DOHH2 (cell line): ENCODE results near the gene CPEB1.

Experiments
- H3F3A ChIP-seq: fragments of 200-600 bp; sonication (generic), shearing (Covaris generic); 2 replicates; pipeline ENCODE4 v1.6.0; 2016; ENCODE audit warnings: antibody characterized with exemption, mild to moderate bottlenecking; ENCODE audit not compliant: control insufficient read depth, insufficient read depth
- H3K27ac ChIP-seq: fragments of 200-600 bp; sonication (generic); 2 replicates; pipeline ENCODE4 v1.5.1; 2014; ENCODE audit warnings: low read depth, mild to moderate bottlenecking, low read length, moderate library complexity
- H3K27me3 ChIP-seq: fragments of 200-600 bp; sonication (generic); 2 replicates; pipeline ENCODE4 v1.6.1; 2014; ENCODE audit warnings: mild to moderate bottlenecking, low read length, mixed read lengths; ENCODE audit not compliant: control insufficient read depth
- H3K36me3 ChIP-seq: fragments of 200-600 bp; sonication (generic); 2 replicates; pipeline ENCODE4 v1.6.1; 2014; ENCODE audit warnings: mild to moderate bottlenecking, low read length, moderate library complexity, mixed read lengths; ENCODE audit not compliant: control insufficient read depth
- H3K4me1 ChIP-seq: fragments of 200-600 bp; sonication (generic); 2 replicates; pipeline ENCODE4 v1.6.1; 2014; ENCODE audit warnings: mild to moderate bottlenecking, low read length, mixed read lengths; ENCODE audit not compliant: control insufficient read depth
- H3K4me2 ChIP-seq: fragments of 200-600 bp; sonication (generic); 2 replicates; pipeline ENCODE4 v1.6.0; 2014; ENCODE audit warnings: mild to moderate bottlenecking, low read length, moderate library complexity
- H3K4me3 ChIP-seq: fragments of 200-600 bp; sonication (generic); 2 replicates; pipeline ENCODE4 v1.5.1; 2014; ENCODE audit warnings: mild to moderate bottlenecking, low read length, mixed read lengths
- H3K79me2 ChIP-seq: fragments of 200-600 bp; sonication (generic); 2 replicates; pipeline ENCODE4 v1.6.1; 2014; ENCODE audit warnings: mild to moderate bottlenecking, low read length, mixed read lengths; ENCODE audit not compliant: control insufficient read depth
- H3K9me2 ChIP-seq: fragments of 200-600 bp; sonication (generic); replicated peaks from 2 replicates; pipeline ENCODE4 v1.6.1; 2014; ENCODE audit warnings: mild to moderate bottlenecking, low read length, mixed read lengths; ENCODE audit not compliant: control insufficient read depth
- H3K9me3 ChIP-seq: fragments of 200-600 bp; sonication (generic); 2 replicates; pipeline ENCODE4 v1.6.1; 2014; ENCODE audit warnings: antibody characterized with exemption, low read length, mixed read lengths; ENCODE audit not compliant: control insufficient read depth, insufficient read depth
- H4K20me1 ChIP-seq: fragments of 200-600 bp; sonication (generic); 2 replicates; pipeline ENCODE4 v1.6.0; 2014; ENCODE audit warnings: low read depth, mild to moderate bottlenecking, antibody characterized with exemption, low read length, moderate library complexity; ENCODE audit not compliant: control insufficient read depth, insufficient read depth
- CTCF ChIP-seq: fragments of 200-600 bp; sonication (generic); IDR thresholded peaks from one replicate; pipeline ENCODE4 v1.5.1; 2014; ENCODE audit warnings: antibody characterized with exemption, mild to moderate bottlenecking, low read depth, low read length; ENCODE audit not compliant: poor library complexity, severe bottlenecking
- EZH2phosphoT487 ChIP-seq: fragments of 200-600 bp; sonication (generic); IDR thresholded peaks from 2 replicates; pipeline ENCODE4 v1.6.1; 2017; ENCODE audit warnings: borderline replicate concordance, mild to moderate bottlenecking, antibody characterized with exemption, low read length, moderate library complexity, mixed read lengths

Gene CPEB1

DNA sequence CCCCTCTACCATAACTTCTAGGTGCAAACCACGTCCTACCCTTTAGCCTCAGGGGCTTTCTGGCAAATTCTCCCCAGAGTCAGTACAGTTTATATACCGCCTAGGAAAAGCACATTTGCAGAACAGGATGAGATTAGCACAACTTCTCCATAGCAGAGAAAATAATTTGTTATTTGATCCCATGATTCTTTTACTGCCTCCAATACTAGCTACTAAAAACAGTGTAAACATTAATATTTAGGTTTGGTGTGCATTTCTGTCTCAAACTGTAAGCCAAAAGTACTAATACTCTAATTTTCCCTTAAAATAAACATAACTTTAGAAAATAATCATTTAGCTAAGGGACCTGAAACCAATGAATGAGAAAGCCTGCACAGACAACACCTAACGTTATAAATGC lies 4.5 kb downstream of the CPEB1 start:
- peaks cover 26% of the 10 kb centered on the region for H3K27me3 ChIP-seq
- TF ChIP-seq CTCF (no peak), EZH2phosphoT487 (no peak)

GRCh38 chr15:82641129-82641798 lies 5.9 kb downstream of the CPEB1 start:
- Histone ChIP-seq H3K27ac (no peak overlapping the region), H3K36me3 (no peaks in the 10 kb centered on the region), H3K79me2 (no peaks in the 10 kb centered on the region), H3F3A (no peaks in the 10 kb centered on the region), H3K4me2 (no peak overlapping the region), H4K20me1 (no peaks in the 10 kb centered on the region), H3K4me1 (no peaks in the 10 kb centered on the region), H3K4me3 (no peak overlapping the region), H3K9me2 (no peaks in the 10 kb centered on the region), H3K27me3 (peaks cover 26% of the 10 kb centered on the region), H3K9me3 (no peaks in the 10 kb centered on the region)
- no peak for TF ChIP-seq EZH2phosphoT487
- no peak for TF ChIP-seq CTCF

More for the DNA sequence above, 4.5 kb downstream of the CPEB1 start:
- H3K79me2 ChIP-seq = no peaks in the 10 kb centered on the region
- H3K9me2 ChIP-seq = no peaks in the 10 kb centered on the region
- no peaks in the 10 kb centered on the region for H3K4me1 ChIP-seq
- H3K9me3 ChIP-seq = no peaks in the 10 kb centered on the region
- no peaks in the 10 kb centered on the region for H3F3A ChIP-seq
- no peak overlapping the region for H3K4me3 ChIP-seq
- H3K4me2 ChIP-seq = no peak overlapping the region
- H3K36me3 ChIP-seq = no peaks in the 10 kb centered on the region
- no peak overlapping the region for H3K27ac ChIP-seq
- H4K20me1 ChIP-seq = no peaks in the 10 kb centered on the region

- H3F3A ChIP-seq = no peaks in the 10 kb centered on the region
- H3K9me2 ChIP-seq = no peaks in the 10 kb centered on the region
- no peak overlapping the region for H3K27ac ChIP-seq
- H3K79me2 ChIP-seq = no peaks in the 10 kb centered on the region
- no peaks in the 10 kb centered on the region for H3K9me3 ChIP-seq
- peaks cover 28% of the 10 kb centered on the region for H3K27me3 ChIP-seq
- H3K36me3 ChIP-seq = no peaks in the 10 kb centered on the region
- H3K4me3 ChIP-seq = no peak overlapping the region
- H3K4me1 ChIP-seq = no peaks in the 10 kb centered on the region
- H3K4me2 ChIP-seq = no peak overlapping the region
- no peak for TF ChIP-seq EZH2phosphoT487
- no peak for TF ChIP-seq CTCF
- no peaks in the 10 kb centered on the region for H4K20me1 ChIP-seq
Measured at GRCh38 chr15:82640672-82641071, 6.5 kb downstream of the CPEB1 start.
